SK-N-SH (cell line): ENCODE measurements around the gene WDR33. TPM values are rescaled to one million over a fixed set of nuclear protein-coding genes. Genes with fewer than 3 reads are reported as not detected.

Experiments used
- CTCF ChIA-PET: fragments of 300-600, 350-600 bp; formaldehyde crosslinking; extraction: SDS; loops from one replicate; lab custom pipeline; 2021; lab: Yijun Ruan, JAX
- POLR2A ChIA-PET: fragments of 350-600 bp; sonication (Branson Sonifier 250); formaldehyde crosslinking; extraction: SDS; loops from one replicate; lab custom pipeline; 2020; ENCODE audit warnings: antibody characterized with exemption, inconsistent platforms; lab: Yijun Ruan, JAX
- DNase-seq: peaks from one replicate; pipeline ENCODE4 v3.0.0; 2012
- H2AFZ ChIP-seq: fragments of 200-600 bp; sonication (generic); 2 replicates; pipeline ENCODE4 v1.8.1; 2016; ENCODE audit warnings: antibody characterized with exemption, mild to moderate bottlenecking, low read depth
- H3F3A ChIP-seq: fragments of 200-600 bp; sonication (generic); replicated peaks from 2 replicates; pipeline ENCODE3; 2016; ENCODE audit warnings: antibody characterized with exemption, mild to moderate bottlenecking; ENCODE audit not compliant: insufficient read depth
- H3K27ac ChIP-seq, 2 experiments: fragments of 200-500 bp in 1 of 2; fragments of 200-600 bp in 1 of 2; sonication (Bioruptor generic) in 1 of 2; sonication (generic), shearing (Covaris generic) in 1 of 2; 2 replicates each; pipeline versions ENCODE4 v1.5.1 to v1.6.1; 2014 to 2016; ENCODE audit warnings: low read depth in 2 of 2, inconsistent platforms in 1 of 2, low read length in 1 of 2, mild to moderate bottlenecking in 1 of 2, mixed read lengths in 1 of 2
- H3K27me3 ChIP-seq: fragments of 200-600 bp; sonication (generic), shearing (Covaris generic); 2 replicates; pipeline ENCODE4 v1.6.1; 2016; ENCODE audit warnings: mixed run types; ENCODE audit not compliant: insufficient read depth
- H3K36me3 ChIP-seq, 2 experiments: fragments of 200-500 bp in 1 of 2; fragments of 200-600 bp in 1 of 2; sonication (Bioruptor generic) in 1 of 2; sonication (generic) in 1 of 2; replicated peaks in 1 of 2; 2 replicates each; pipeline versions ENCODE3 to v1.5.1; 2014 to 2016; ENCODE audit warnings: low read length in 1 of 2, mild to moderate bottlenecking in 1 of 2; ENCODE audit not compliant: insufficient read depth in 2 of 2, control insufficient read depth in 1 of 2
- H3K4me1 ChIP-seq, 2 experiments: fragments of 200-500 bp in 1 of 2; fragments of 200-600 bp in 1 of 2; sonication (Bioruptor generic) in 1 of 2; sonication (generic), shearing (Covaris generic) in 1 of 2; 2 replicates each; pipeline versions ENCODE4 v1.5.1 to v1.6.1; 2014 to 2016; ENCODE audit warnings: low read depth in 1 of 2, low read length in 1 of 2, mixed run types in 1 of 2; ENCODE audit not compliant: insufficient read depth in 2 of 2, control insufficient read depth in 1 of 2
- H3K4me2 ChIP-seq: fragments of 200-600 bp; sonication (generic), shearing (Covaris generic); 2 replicates; pipeline ENCODE4 v1.6.1; 2017; ENCODE audit warnings: mixed run types
- H3K4me3 ChIP-seq, 2 experiments: fragments of 200-500 bp in 1 of 2; fragments of 200-600 bp in 1 of 2; sonication (Bioruptor generic) in 1 of 2; sonication (generic), shearing (Covaris generic) in 1 of 2; 2 replicates each; pipeline versions ENCODE4 v1.5.1 to v1.8.1; 2014 to 2016; ENCODE audit warnings: low read depth in 2 of 2, inconsistent platforms in 1 of 2, low read length in 1 of 2, mild to moderate bottlenecking in 1 of 2, mixed read lengths in 1 of 2, moderate library complexity in 1 of 2
- H3K79me2 ChIP-seq: fragments of 200-600 bp; sonication (generic); 2 replicates; pipeline ENCODE4 v1.8.1; 2017; ENCODE audit warnings: mild to moderate bottlenecking; ENCODE audit not compliant: insufficient read depth
- H3K9ac ChIP-seq: fragments of 200-600 bp; sonication (generic); 2 replicates; pipeline ENCODE4 v1.6.1; 2017; ENCODE audit warnings: mixed run types
- H3K9me2 ChIP-seq: fragments of 200-600 bp; sonication (generic); 2 replicates; pipeline ENCODE4 v1.6.1; 2017; ENCODE audit warnings: mixed run types
- H3K9me3 ChIP-seq: fragments of 200-600 bp; sonication (generic); 2 replicates; pipeline ENCODE4 v1.6.1; 2017; ENCODE audit warnings: mixed run types, mild to moderate bottlenecking, moderate library complexity
- H4K20me1 ChIP-seq: fragments of 200-600 bp; sonication (generic); 2 replicates; pipeline ENCODE4 v1.6.1; 2017; ENCODE audit warnings: mild to moderate bottlenecking, mixed run types; ENCODE audit not compliant: insufficient read depth
- CHD2 ChIP-seq: fragments of 150-350 bp; IDR thresholded peaks from 2 replicates; pipeline ENCODE4 v1.6.1; 2018; ENCODE audit warnings: low read length; ENCODE audit not compliant: partially characterized antibody
- EZH2phosphoT487 ChIP-seq: fragments of 200-600 bp; sonication (generic); IDR thresholded peaks from 2 replicates; pipeline ENCODE4 v1.6.1; 2017; ENCODE audit warnings: low read depth, mixed run types, mild to moderate bottlenecking, antibody characterized with exemption, moderate library complexity, borderline replicate concordance
- FOSL2 ChIP-seq: IDR thresholded peaks from 2 replicates; pipeline ENCODE4 v1.4.0; 2012; ENCODE audit warnings: low read depth, mild to moderate bottlenecking, moderate library complexity, borderline replicate concordance
- FOXJ3 ChIP-seq: sonication (generic); formaldehyde crosslinking; IDR thresholded peaks from 2 replicates; pipeline ENCODE4 v1.5.1; 2020; ENCODE audit warnings: mild to moderate bottlenecking, missing genetic modification reagents
- GABPA ChIP-seq: IDR thresholded peaks from 2 replicates; pipeline ENCODE4 v1.4.0; 2012; ENCODE audit warnings: low read depth, mild to moderate bottlenecking
- GATA2 ChIP-seq: sonication (generic); formaldehyde crosslinking; IDR thresholded peaks from 2 replicates; pipeline ENCODE4 v1.5.0; 2020; ENCODE audit warnings: mild to moderate bottlenecking, missing genetic modification reagents
- IRF3 ChIP-seq: fragments of 150-350 bp; IDR thresholded peaks from 2 replicates; pipeline ENCODE4 v1.6.1; 2016; ENCODE audit warnings: mild to moderate bottlenecking, low read depth, low read length
- JUND ChIP-seq: IDR thresholded peaks from 2 replicates; pipeline ENCODE4 v1.4.0; 2012
- MAX ChIP-seq: IDR thresholded peaks from 2 replicates; pipeline ENCODE4 v1.4.0; 2012; ENCODE audit warnings: low read depth
- MXI1 ChIP-seq: IDR thresholded peaks from 2 replicates; pipeline ENCODE4 v1.6.1; 2012; ENCODE audit warnings: mild to moderate bottlenecking, low read depth, low read length, improper control_type of control experiment
- PBX3 ChIP-seq: IDR thresholded peaks from 2 replicates; pipeline ENCODE4; 2012
- RAD21 ChIP-seq: IDR thresholded peaks from 2 replicates; pipeline ENCODE4 v1.6.1; 2012; ENCODE audit warnings: mild to moderate bottlenecking, low read length
- RFX5 ChIP-seq: IDR thresholded peaks from 2 replicates; pipeline ENCODE4 v1.6.1; 2012; ENCODE audit warnings: mild to moderate bottlenecking, improper control_type of control experiment, low read length
- SMC3 ChIP-seq: IDR thresholded peaks from 2 replicates; pipeline ENCODE4 v1.6.1; 2012; ENCODE audit warnings: low read depth, low read length, improper control_type of control experiment
- TAF1 ChIP-seq: IDR thresholded peaks from 2 replicates; pipeline ENCODE4 v1.6.1; 2012; ENCODE audit warnings: low read depth, mild to moderate bottlenecking, low read length, moderate library complexity, borderline replicate concordance
- TCF12 ChIP-seq: IDR thresholded peaks from 2 replicates; pipeline ENCODE4 v1.4.0; 2012
- USF2 ChIP-seq: fragments of 150-350 bp; IDR thresholded peaks from 2 replicates; pipeline ENCODE4 v1.6.1; 2017; ENCODE audit warnings: antibody characterized with exemption, low read length, low read depth, borderline replicate concordance
- WGBS: methylation state at CpG from one replicate; pipeline ENCODE4 v1.1.6; 2017; ENCODE audit warnings: low lambda C conversion rate; 5-methylcytosine and 5-hydroxymethylcytosine counted together
- polyA plus RNA-seq, 3 experiments: library from polyadenylated mRNA; depleted of rRNA; stranded (reverse); fragments of >200 nt; gene quantifications; 2 replicates each; pipeline ENCODE4 v1.2.3, GENCODE V29; 2012

The WDR33 gene
- polyA plus RNA-seq, 1 of the 3 experiments (the other 2 are of a cell fraction), result 12.4 TPM

GRCh38 chr2:127735537-127736399, 75.2 kb downstream of the WDR33 start:
- H3K27me3 ChIP-seq, result no peaks in the 10 kb centered on the region
- H3K79me2 ChIP-seq, result no peaks in the 10 kb centered on the region
- no peak overlapping the region for H3K27ac ChIP-seq
- H2AFZ ChIP-seq, result no peak overlapping the region
- DNase-seq, result no peak
- TF ChIP-seq CHD2, result no peak
- TF ChIP-seq TAF1, result no peak
- no peak for TF ChIP-seq GATA2
- no peak for TF ChIP-seq EZH2phosphoT487
- TF ChIP-seq JUND, result peak; percentile 6; the same call in 1 of the 2 replicates
- TF ChIP-seq TCF12, result no peak
- H3K9me2 ChIP-seq, result no peaks in the 10 kb centered on the region
- peaks cover 10 to 18% of the 10 kb centered on the region in 2 experiments for H3K36me3 ChIP-seq
- peaks cover 0 to 8% of the 10 kb centered on the region in 2 experiments; a peak in 2 of 4 replicates for H3K4me1 ChIP-seq
- no peak overlapping the region for H3K4me3 ChIP-seq
- H3K4me2 ChIP-seq, result no peak overlapping the region
- H4K20me1 ChIP-seq, result no peaks in the 10 kb centered on the region
- POLR2A ChIA-PET, result no interaction called here
- no peak overlapping the region for H3K9ac ChIP-seq
- 71% methylated on average over 3 of the region's 3 CpGs for WGBS
- CTCF ChIA-PET, result no interaction called here
- H3K9me3 ChIP-seq, result no peaks in the 10 kb centered on the region
- H3F3A ChIP-seq, result no peaks in the 10 kb centered on the region

GRCh38 chr2:127735044-127735443, 75.9 kb downstream of the WDR33 start:
- Histone ChIP-seq H3K4me3 (no peak overlapping the region), H3K9me3 (no peaks in the 10 kb centered on the region), H3K36me3 (peaks cover 10 to 17% of the 10 kb centered on the region in 2 experiments), H3K4me1 (peaks cover 0 to 8% of the 10 kb centered on the region in 2 experiments; a peak in 2 of 4 replicates), H4K20me1 (no peaks in the 10 kb centered on the region), H3K27me3 (no peaks in the 10 kb centered on the region), H3K9ac (no peak overlapping the region), H3F3A (no peaks in the 10 kb centered on the region), H3K4me2 (no peak overlapping the region), H3K27ac (no peak overlapping the region), H2AFZ (no peak overlapping the region), H3K79me2 (no peaks in the 10 kb centered on the region), H3K9me2 (no peaks in the 10 kb centered on the region)
- DNase-seq, result no peak
- ChIA-PET POLR2A (no interaction called here), CTCF (no interaction called here)
- TF ChIP-seq PBX3 (no peak), MXI1 (no peak), FOSL2 (no peak), SMC3 (no peak), GATA2 (no peak), IRF3 (no peak), RAD21 (no peak), USF2 (no peak), CHD2 (no peak), FOXJ3 (CRISPR knock-in tag) (no peak), GABPA (no peak), MAX (no peak), RFX5 (no peak)
- WGBS, result 66% methylated on average over 2 of the region's 2 CpGs
